ENCODE results near the gene LRRK1. TPM values are rescaled to one million over a fixed set of nuclear protein-coding genes. Genes with fewer than 3 reads are reported as not detected.

The LRRK1 gene
- total RNA-seq, 4 donors from 2014 or later, result 14.1 to 31.5 (median 16.8) TPM

- no peak overlapping the region for H3K4me3 ChIP-seq
- DNase-seq (ENCODE audit: low spot score in 2 of 2), result no peak
- peaks cover 0 to 94% (median 64%) of the 10 kb centered on the region in 4 donors for H3K4me1 ChIP-seq
- peak overlapping the region in 2 of 4 donors; percentile 36 to 85 for H3K27ac ChIP-seq
- WGBS, 2 donors, result 85% methylated on average over 26 of the region's 26 CpGs
- TF ChIP-seq CTCF (IDR thresholded peaks at IDR 0.05), result no peak
- TF ChIP-seq POLR2A (IDR thresholded peaks at IDR 0.05), result no peak
- no peak for TF ChIP-seq EP300 (IDR thresholded peaks at IDR 0.05)
- H3K9me3 ChIP-seq, result no peaks in the 10 kb centered on the region
- peaks cover 0 to 19% (median 0%) of the 10 kb centered on the region in 3 donors for H3K36me3 ChIP-seq
- no peaks in the 10 kb centered on the region for H3K27me3 ChIP-seq
These were observed 147.6 kb downstream of the LRRK1 start for GRCh38 chr15:101066501-101067408.

GRCh38 chr15:101067660-101068522, 148.7 kb downstream of the LRRK1 start:
- Histone ChIP-seq H3K27ac (peak overlapping the region; percentile 58 to 88 (median 80)), H3K36me3 (peaks cover 0 to 10% (median 0%) of the 10 kb centered on the region in 3 donors), H3K4me3 (no peak overlapping the region), H3K27me3 (no peaks in the 10 kb centered on the region), H3K4me1 (peaks cover 0 to 97% (median 65%) of the 10 kb centered on the region in 4 donors), H3K9me3 (no peaks in the 10 kb centered on the region)
- TF ChIP-seq POLR2A (IDR thresholded peaks at IDR 0.05) (no peak), EP300 (IDR thresholded peaks at IDR 0.05) (no peak), CTCF (IDR thresholded peaks at IDR 0.05) (no peak)
- no peak for DNase-seq (ENCODE audit: low spot score in 2 of 2)
- WGBS, 2 donors, result 59 to 64% methylated on average over 13 to 14 of the region's 14 CpGs

- 55 to 61% methylated on average over 10 to 11 of the region's 11 CpGs for WGBS, 2 donors
- no peaks in the 10 kb centered on the region for H3K9me3 ChIP-seq
- no peaks in the 10 kb centered on the region for H3K27me3 ChIP-seq
- peak overlapping the region; percentile 58 to 88 (median 80) for H3K27ac ChIP-seq
- peaks cover 0 to 91% (median 64%) of the 10 kb centered on the region in 4 donors for H3K4me1 ChIP-seq
- no peak for DNase-seq (ENCODE audit: low spot score in 2 of 2)
- H3K36me3 ChIP-seq, result peaks cover 0 to 7% (median 0%) of the 10 kb centered on the region in 3 donors
- H3K4me3 ChIP-seq, result no peak overlapping the region
- TF ChIP-seq EP300 (IDR thresholded peaks at IDR 0.05) (no peak), POLR2A (IDR thresholded peaks at IDR 0.05) (no peak), CTCF (IDR thresholded peaks at IDR 0.05) (no peak)
These were observed 149.4 kb downstream of the LRRK1 start for GRCh38 chr15:101068523-101068960.

- DNase-seq (ENCODE audit: low spot score in 2 of 2), result no peak
These were observed 149.9 kb downstream of the LRRK1 start for GRCh38 chr15:101068961-101069653.

More at GRCh38 chr15:101068961-101069653, 149.9 kb downstream of the LRRK1 start:
- peaks cover 0 to 7% (median 0%) of the 10 kb centered on the region in 3 donors for H3K36me3 ChIP-seq
- H3K4me3 ChIP-seq, result no peak overlapping the region
- no peaks in the 10 kb centered on the region for H3K9me3 ChIP-seq
- no peaks in the 10 kb centered on the region for H3K27me3 ChIP-seq
- H3K4me1 ChIP-seq, result peaks cover 0 to 85% (median 59%) of the 10 kb centered on the region in 4 donors
- peak in 4 of 5 experiments; percentile 13 to 42 (median 27) for TF ChIP-seq CTCF (IDR thresholded peaks at IDR 0.05)
- peak in 1 of 2 donors; percentile 11 for TF ChIP-seq POLR2A (IDR thresholded peaks at IDR 0.05)
- peak in 1 of 2 donors; percentile 64 for TF ChIP-seq EP300 (IDR thresholded peaks at IDR 0.05)
- WGBS, 2 donors, result 26 to 30% methylated on average over 13 to 15 of the region's 15 CpGs
- H3K27ac ChIP-seq, result peak overlapping the region; percentile 58 to 88 (median 80)
